HG02885 (cell line): ENCODE data around the gene MVD.

ENCODE experiments used
- ATAC-seq: cut with Tn5 transposase; IDR thresholded peaks from one replicate; pipeline ENCODE4 v1.9.1; 2021; ENCODE audit warnings: mild to moderate bottlenecking; ENCODE audit not compliant: unreplicated experiment, poor library complexity

MVD gene

DNA sequence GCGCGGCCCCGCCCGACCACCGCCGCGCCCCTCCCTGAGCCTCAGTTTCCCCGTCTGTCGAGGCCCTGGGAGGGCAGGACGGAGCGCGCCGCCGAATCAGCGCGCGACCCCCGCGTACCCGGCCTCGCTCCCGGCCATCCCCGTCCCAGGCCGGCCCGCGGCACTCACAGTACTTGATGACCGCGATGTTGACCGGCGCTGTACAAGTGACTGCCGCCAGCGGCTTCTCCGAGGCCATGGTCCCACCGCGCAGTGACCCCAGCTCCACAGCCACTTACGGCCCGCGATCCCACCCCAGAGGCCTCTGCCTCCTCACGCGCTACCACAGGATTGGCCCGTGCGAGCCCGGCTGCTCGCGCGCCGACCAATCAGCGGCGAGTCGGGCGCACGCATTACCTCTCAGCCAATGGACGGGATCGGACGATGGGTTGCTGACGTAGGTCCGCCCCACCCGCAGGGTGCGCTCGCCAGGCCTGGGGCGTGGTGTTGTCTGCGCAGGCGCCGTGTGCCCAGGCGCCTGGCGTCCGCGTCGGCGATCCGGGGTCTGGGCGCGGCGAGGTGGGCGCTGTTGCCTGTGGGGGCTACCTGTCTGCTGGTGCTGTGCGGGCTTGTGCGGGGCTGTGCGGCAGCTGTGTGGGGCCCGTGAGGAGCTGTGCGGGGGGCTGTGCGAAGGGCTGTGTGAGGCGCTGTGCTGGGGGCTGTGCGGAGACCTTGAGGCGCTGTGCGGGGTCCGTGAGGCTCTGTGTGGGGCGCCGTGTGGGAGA lies at the start of gene MVD:
Gene MVD (minus strand): TSS at position 249 of the 764 bp plus-strand sequence. CDS start 11 bp downstream, at position 238.
- peak; percentile 94 for ATAC-seq

DNA sequence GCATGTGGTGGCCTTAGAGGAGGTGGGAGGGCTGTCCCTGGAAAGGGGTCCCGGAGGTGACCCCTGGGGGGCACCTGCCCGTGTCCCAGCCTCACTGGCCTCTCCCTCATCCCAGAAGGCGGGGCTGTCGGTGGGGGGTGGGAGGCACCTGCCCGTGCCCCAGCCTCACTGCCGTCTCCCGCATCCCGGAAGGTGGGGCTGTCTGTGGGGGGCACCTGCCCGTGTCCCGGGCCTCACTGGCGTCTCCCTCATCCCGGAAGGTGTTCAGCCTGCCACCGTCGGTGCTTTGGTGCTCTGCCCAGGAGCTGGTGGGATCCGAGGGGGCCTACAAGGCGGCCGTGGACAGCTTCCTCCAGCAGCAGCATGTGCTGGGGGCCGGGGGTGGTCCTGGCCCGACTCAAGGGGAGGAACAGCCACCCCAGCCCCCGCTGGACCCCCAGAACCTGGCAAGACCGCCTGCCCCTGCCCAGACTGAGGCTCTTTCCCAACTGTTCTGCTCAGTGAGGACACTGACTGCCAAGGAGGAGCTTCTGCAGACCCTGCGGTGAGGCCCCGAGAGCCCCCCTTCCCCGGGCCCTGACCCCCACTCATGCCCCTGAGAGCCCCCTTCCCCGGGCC lies 49.6 kb upstream of the MVD start:
- ATAC-seq = no peak

DNA sequence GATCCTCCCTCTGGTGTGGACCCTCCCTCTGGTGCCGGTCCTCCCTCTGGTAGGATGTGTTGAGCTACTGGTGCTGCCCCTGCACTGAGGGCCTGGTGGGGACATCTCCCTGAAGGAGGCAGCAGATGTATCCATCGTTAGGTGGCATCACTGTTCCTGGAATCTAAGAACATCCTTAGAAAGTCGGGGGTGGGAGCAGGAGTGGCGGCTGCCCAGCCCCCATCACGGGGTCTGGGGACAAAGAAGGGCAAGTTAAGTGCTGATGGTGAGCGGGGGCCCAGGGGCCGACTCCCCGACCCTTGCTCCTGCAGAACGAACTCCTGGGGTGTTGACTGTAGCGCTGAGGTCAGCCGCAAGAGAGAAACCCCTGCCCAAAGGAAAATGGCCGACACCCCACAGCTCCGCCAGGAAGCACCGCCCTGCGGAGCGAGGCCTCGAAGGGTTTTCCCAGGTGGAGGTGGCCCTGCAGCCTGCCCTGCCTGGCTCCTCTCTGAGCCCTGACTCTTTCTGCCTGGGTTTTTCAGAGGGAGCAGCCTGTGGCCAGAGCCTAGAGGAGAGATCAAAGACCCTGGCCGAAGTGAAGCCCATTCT lies 49.0 kb upstream of the MVD start:
- no peak for ATAC-seq

DNA sequence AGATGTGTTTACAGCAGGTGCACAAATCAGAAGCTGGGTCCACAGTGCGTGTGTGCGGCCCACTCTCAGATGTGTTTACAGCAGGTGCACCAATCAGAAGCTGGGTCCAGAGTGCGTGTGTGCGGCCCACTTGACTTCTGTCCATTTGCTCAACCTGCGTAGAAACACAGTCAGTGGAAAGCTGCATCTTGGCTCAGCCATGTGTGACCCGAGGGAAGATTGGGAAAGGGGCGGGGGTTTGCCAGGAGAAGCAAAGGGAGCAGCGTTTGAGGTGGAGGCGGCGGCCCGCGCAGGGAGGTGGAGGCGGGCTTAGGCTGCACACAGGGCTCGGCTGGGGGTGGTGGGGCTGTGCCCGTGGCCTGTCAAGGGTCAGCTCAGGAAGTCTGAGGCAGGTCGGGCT lies 47.7 kb upstream of the MVD start:
- no peak for ATAC-seq

GRCh38 chr16:88706965-88707826 lies 44.3 kb upstream of the MVD start:
- ATAC-seq = no peak

- ATAC-seq = peak; percentile 82
Measured at GRCh38 chr16:88706229-88706964, 43.5 kb upstream of the MVD start, which contains the start of the genes CTU2 and RNF166. Gene CTU2, plus strand, starts transcription at chr16:88706503. Its CDS starts 28 bp downstream, at chr16:88706531. Gene RNF166, minus strand, starts transcription at chr16:88706408. Its CDS starts 83 bp downstream, at chr16:88706325.

DNA sequence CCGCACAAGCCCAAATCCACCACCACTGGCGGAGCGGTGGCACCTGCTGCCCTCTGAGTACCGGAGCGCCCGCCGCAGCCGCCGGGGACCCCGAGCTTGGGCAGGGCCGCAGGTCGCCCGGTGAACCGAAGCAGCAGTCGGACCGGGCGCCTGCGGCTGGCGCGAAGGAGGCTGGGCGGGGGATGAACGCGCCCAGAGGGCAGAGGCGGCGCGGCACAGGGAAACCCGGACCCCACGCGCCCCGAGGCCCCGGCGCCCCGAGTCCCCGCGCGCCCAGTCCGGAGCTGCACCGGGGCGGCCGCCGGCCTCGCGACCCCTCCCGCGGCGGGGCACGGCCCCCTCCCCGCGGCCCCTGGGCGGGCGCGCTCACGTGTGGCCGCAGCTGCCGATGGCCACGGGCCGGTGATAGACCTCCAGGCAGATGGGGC lies 42.9 kb upstream of the MVD start:
- peak; percentile 25 for ATAC-seq

- ATAC-seq = no peak
Measured at GRCh38 chr16:88705076-88705684, 42.3 kb upstream of the MVD start.

DNA sequence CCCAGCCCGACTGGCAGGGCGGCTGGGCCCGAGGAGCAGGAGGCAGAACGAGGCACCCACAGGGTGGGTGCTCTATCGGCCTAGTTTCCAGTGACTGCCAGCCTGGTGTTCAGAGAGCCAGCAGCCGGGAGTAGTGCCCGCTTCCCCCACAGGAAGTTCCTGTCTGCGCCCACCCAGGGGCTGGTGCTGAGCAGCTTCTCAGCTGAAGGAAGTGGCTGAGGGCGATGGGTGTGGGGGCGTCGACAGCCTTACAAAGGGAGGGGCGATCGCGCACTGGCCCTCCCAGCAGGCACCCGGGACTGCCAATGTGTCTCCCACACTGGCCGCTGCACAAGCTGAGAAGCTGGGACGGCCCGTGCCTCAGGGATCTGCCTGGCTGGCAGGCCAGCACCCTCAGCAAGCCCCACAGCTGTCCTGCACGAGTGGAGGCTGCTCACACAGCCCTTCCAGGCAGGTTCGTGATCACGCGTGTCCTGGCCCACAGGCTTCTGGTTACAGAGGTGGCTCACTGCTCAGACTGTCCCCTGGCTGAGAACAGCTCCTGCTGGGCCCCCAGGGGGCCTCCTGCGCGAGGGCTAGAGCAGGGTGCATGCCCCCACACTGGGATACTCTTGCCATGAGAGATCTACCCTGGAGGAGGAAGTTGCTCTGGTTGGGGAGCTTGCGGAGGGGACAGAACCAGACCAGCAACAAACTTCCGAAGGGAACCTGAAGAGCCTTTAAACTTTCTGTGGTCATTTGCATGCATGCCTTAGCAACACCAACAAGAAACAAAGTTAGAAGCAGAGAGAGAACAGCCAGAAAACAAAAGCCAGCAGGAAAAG lies 40.8 kb upstream of the MVD start:
- ATAC-seq = no peak

DNA sequence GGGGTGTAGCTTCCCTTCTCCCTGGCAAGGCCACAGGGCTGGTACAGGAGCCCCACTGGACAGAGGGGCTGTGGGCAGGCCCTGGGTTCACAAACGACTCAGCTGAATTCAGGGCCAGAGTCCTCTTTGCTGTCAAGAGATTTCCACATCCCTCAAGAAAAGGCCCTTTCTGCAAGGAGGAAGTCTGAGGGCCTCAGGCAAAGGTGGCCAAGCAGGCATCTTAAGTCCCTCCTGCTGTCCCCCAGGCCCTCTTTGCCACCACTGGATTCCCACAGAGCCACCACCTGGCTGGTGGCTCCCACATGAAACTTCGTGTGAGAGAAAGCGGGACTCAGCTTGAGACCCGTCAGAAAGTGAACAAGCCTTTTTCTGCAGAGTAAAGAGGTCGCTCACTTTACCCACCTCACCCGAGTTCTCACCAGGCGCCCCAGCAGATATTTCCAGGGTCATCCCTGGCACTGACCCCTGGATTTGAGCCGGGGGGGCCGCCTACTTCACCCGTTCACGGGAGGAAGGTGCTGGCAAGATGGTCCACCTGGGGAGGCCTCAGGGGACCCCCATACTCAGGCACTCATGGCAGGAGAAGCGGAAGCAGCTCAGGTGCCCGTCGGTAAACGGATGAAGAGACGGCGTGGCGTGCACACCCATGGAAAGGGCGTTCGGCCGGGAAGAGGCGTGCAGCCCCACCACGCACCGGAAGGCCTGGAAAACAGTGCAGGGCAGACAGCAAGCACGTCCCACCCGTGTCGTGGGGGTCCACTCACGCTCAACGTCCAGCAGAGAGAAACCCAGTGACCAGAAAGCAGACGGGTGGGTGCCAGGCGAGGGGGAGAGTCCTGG lies 39.7 kb upstream of the MVD start:
- ATAC-seq = no peak

GRCh38 chr16:88701581-88702370 lies 38.9 kb upstream of the MVD start:
- no peak for ATAC-seq

DNA sequence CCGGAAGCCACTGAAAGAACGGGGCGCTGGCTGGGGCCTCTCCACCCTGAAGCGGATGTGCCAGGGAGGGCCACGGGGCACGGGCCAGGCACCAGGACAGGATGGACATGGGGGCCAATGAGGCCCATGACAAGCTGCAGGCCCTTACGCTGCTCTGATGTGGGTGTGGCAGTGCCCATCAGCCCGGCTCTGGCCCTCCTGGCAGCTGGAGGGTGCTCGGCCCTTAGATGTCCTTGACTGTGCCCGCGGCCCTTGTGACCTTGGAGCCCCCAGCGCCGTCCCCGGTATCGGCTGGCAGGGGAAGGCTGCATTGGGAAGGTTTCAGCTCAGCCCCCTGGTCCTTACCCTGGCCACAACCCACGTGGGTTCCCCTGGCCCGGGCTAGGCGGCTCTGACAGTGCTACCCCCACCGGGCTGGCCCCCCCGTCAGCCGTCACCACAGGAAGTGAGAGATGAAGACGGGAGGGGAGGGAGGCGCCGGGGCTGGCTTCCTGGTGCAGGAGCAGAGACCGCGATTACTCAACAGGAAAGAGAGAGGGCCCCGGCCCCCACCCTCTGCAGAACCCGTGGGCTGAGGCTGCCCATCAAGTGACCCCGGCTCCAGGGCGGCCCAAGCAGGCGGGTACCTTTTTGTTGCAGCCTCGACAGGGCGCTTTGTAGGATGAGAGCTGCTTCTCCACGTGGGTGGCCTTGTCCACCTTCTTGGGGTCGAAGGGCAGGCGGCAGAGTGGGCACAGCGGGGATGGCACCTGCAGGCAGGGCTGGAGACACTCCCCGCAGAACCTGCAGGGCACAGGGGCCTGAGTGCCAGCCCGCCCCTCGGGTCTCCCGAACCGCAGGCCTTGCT lies 38.0 kb upstream of the MVD start:
- peak; percentile 73 for ATAC-seq

DNA sequence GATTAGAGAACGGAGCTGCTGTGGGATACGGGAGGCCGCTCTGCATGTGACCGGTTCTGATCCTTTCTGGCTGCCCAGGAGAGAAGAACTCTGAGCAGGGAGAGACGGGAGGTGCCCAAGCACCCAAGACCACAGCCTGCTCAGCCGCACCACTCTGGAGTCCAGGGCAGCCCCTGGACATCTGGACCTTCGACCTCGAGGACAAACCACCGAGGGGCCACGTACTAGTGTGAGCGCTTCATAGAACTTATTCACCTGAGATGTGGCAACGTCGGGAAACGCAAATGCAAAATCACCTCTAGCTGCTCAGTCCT lies 37.4 kb upstream of the MVD start:
- no peak for ATAC-seq

GRCh38 chr16:88699180-88699579 lies 36.3 kb upstream of the MVD start:
- no peak for ATAC-seq

DNA sequence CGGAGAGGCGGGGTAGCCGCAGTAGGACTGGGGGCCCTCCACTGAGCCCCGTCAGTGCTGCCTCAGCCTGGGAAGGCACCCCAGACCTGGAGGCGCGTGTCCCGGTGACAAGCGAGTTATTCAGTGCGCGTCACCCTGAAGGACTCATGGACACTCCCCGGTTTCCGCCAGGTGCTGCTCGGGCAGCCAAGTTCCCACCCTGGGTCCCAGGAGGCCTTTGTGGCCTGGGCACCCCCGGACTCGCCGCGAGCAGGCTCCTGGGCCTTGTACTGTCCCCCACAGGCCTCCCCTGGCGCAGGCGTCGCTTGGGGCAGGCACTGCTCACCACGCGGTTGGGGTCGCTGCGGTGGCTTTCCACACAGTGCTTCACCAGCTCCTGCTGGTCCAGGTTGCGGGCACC lies 35.8 kb upstream of the MVD start:
- no peak for ATAC-seq
